Muscle of arm (tissue), 12 donors: ENCODE data around the gene RALGPS1. TPM values are rescaled to one million over a fixed set of nuclear protein-coding genes. Genes with fewer than 3 reads are reported as not detected.
A peak's percentile ranks its signal among the peaks of the same experiment; 100 is the strongest.

Experiments
- DNase-seq: peaks from one replicate; pipeline ENCODE4 v3.0.0-alpha.2; 2013
- polyA plus RNA-seq, 12 donors: library from polyadenylated mRNA; unstranded; fragments of 120-200 nt; gene quantifications; one replicate each; pipeline ENCODE4 v1.2.1, GENCODE V29; 2013; ENCODE audit not compliant: insufficient read length in 12 of 12

The RALGPS1 gene
- polyA plus RNA-seq, 12 donors, result 5.5 to 15.1 (median 9.1) TPM; not detected in 1

- DNase-seq, result no peak
Measured at GRCh38 chr9:127076860-127077643, 162.5 kb downstream of the RALGPS1 start.

- no peak for DNase-seq
Measured at GRCh38 chr9:127077644-127077946, 163.0 kb downstream of the RALGPS1 start.

- no peak for DNase-seq
Measured at GRCh38 chr9:127078336-127078735, 163.8 kb downstream of the RALGPS1 start.

GRCh38 chr9:127078988-127079387, 164.4 kb downstream of the RALGPS1 start:
- no peak for DNase-seq

GRCh38 chr9:127079446-127080140, 165.0 kb downstream of the RALGPS1 start:
- DNase-seq, result no peak

- DNase-seq, result no peak
Measured at GRCh38 chr9:127081250-127082185, 166.9 kb downstream of the RALGPS1 start.

- DNase-seq, result no peak
Measured at GRCh38 chr9:127083138-127083980, 168.8 kb downstream of the RALGPS1 start.

- no peak for DNase-seq
Measured at GRCh38 chr9:127084076-127085039, 169.8 kb downstream of the RALGPS1 start.

- DNase-seq, result no peak
Measured at GRCh38 chr9:127085186-127085585, 170.6 kb downstream of the RALGPS1 start.

- no peak for DNase-seq
Measured at GRCh38 chr9:127086771-127087170, 172.2 kb downstream of the RALGPS1 start.

GRCh38 chr9:127087411-127087810, 172.8 kb downstream of the RALGPS1 start:
- DNase-seq, result no peak

- no peak for DNase-seq
Measured at GRCh38 chr9:127087836-127088235, 173.3 kb downstream of the RALGPS1 start.

- no peak for DNase-seq
Measured at GRCh38 chr9:127088724-127089615, 174.4 kb downstream of the RALGPS1 start.

- peak; percentile 59 for DNase-seq
Measured at GRCh38 chr9:127089631-127090081, 175.1 kb downstream of the RALGPS1 start.

GRCh38 chr9:127090341-127090985, 175.9 kb downstream of the RALGPS1 start:
- no peak for DNase-seq

GRCh38 chr9:127091526-127091925, 176.9 kb downstream of the RALGPS1 start:
- no peak for DNase-seq

- DNase-seq, result no peak
Measured at GRCh38 chr9:127092041-127092608, 177.5 kb downstream of the RALGPS1 start.
